WI38 (cell line): ENCODE data around the gene PCYT2.

ENCODE experiments used
- H3K4me3 ChIP-seq: 2 replicates; pipeline ENCODE4 v1.5.1; 2011; ENCODE audit warnings: low read depth, mild to moderate bottlenecking, control low read depth, low read length
- TF ChIP-seq, protein P1 (sequence below): IDR thresholded peaks from 2 replicates; pipeline ENCODE4 v1.5.1; 2012; ENCODE audit warnings: low read depth, mild to moderate bottlenecking, control low read depth, low read length

PCYT2 gene

DNA sequence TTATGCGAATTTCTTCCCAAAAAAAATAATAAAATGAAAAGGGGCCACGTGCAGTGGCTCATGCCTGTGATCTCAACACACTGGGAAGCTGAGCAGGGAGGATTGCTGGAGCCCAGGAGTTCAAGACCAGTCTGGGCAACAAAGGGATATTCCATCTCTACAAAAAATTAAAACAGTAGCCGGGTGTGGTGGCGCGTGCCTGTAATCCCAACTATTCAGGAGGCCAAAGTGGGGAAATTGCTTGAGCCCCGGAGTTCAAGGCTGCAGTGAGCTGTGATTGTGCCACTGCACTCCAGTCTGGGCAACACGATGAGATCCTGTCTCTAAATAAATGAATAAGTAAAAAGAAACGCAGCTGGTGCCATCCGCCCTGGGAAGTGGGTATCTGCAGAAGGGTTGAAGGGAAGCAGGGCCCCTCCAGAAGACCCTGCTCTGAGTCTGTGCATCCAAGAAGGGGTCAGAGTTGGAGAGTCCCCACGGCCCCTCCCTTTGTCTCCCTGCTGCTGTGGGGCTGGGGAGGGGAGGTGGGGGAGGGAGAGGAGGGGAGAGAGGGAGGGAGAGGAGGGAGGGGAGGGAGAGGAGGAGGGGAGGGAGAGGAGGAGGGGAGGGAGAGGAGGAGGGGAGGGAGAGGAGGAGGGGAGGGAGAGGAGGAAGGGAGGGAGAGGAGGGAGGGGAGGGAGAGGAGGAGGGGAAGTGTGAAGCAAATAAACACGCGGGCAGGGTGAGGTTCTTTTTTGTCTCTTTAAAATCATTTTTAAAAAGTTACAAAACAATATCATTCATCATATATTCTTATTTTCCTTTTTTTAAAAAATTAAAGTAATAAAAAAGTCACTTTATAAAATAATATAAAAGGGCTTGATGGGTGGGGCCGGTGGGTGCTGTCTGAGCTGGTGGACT is 40.8 kb upstream of the PCYT2 start:
- TF ChIP-seq, protein P1, sequence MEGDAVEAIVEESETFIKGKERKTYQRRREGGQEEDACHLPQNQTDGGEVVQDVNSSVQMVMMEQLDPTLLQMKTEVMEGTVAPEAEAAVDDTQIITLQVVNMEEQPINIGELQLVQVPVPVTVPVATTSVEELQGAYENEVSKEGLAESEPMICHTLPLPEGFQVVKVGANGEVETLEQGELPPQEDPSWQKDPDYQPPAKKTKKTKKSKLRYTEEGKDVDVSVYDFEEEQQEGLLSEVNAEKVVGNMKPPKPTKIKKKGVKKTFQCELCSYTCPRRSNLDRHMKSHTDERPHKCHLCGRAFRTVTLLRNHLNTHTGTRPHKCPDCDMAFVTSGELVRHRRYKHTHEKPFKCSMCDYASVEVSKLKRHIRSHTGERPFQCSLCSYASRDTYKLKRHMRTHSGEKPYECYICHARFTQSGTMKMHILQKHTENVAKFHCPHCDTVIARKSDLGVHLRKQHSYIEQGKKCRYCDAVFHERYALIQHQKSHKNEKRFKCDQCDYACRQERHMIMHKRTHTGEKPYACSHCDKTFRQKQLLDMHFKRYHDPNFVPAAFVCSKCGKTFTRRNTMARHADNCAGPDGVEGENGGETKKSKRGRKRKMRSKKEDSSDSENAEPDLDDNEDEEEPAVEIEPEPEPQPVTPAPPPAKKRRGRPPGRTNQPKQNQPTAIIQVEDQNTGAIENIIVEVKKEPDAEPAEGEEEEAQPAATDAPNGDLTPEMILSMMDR: no peak

DNA sequence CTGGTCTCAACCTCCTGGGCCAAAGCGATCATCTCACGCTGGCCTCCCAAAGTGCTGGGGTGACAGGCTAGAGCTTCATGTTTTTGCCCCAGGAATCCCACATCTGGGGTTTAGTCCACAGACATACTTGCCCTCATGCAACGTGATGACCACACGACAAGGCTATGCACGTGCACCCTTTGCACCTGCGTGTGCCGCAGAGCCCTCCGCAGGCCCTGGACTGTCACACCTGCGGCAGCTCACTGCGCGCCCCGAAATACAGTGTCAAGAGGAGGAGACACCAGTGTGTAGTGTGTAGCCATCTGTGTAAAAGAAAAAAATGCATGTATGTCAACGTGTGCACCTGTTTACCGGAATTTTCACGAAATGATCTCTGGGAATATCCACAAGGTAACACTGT is 39.3 kb upstream of the PCYT2 start:
- TF ChIP-seq, protein P1: no peak
- no peak overlapping the region for H3K4me3 ChIP-seq

More for the DNA sequence above, 40.8 kb upstream of the PCYT2 start:
- H3K4me3 ChIP-seq: no peak overlapping the region

DNA sequence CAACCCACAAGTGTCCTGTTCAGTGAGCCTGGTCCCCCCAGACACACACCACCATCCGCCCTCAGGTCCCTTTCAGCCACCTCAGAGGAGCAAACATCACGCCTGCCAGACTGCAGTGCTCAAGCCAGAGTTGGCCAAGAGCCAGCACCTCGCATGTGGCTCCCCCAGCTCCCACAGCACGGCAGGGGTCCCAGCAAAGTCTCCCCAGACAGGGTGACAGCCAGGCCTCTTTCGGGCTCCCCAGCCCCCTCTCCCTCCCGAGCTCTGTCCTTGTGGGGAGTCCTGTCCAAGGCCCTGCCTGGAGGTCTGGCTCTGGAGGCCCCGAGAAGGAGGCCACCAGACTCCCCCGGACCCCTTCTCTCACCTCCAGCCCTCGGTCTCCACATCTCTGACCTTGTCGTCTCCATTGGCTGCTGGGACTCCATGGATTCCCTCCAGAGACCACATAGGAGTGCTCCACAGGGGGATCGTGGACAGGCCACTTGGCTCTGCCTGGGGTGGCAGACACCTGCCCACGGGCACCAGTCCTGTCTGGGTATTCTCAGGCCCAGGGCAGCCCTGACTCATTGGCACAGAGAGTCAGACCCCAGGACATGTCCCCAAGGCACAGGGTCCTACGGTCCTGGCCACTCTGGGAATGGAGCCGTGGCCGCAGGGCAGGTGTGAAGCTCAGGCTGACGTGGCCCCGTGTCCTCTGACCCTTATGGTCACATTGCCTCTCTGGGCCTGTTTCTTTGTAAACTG is 37.6 kb upstream of the PCYT2 start:
- no peak overlapping the region for H3K4me3 ChIP-seq
- TF ChIP-seq, protein P1: no peak

DNA sequence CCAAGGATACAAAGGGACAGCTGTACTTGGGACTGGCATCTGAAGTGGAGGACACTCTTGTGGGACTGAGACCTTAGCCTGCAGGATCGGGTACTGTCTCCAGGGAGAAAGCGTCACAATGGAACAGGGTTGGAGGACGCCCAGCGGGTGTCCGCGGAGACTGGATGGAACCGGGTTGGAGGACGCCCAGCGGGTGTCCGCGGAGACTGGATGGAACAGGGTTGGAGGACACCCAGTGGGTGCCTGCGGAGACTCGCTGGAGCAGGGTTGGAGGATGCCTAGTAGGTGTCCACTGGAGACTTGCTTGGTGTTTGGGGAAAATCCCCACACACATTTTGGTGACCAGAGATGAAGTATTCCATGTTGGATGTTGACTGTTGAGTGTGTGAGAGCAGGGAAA is 36.0 kb upstream of the PCYT2 start, which contains the start of gene MYADML2:
Gene MYADML2 (minus strand): TSS at position 45 of the 400 bp plus-strand sequence. CDS start 5,492 bp downstream, outside the sequence.
- H3K4me3 ChIP-seq: no peak within 1 kb of the TSS
- TF ChIP-seq, protein P1: no peak

DNA sequence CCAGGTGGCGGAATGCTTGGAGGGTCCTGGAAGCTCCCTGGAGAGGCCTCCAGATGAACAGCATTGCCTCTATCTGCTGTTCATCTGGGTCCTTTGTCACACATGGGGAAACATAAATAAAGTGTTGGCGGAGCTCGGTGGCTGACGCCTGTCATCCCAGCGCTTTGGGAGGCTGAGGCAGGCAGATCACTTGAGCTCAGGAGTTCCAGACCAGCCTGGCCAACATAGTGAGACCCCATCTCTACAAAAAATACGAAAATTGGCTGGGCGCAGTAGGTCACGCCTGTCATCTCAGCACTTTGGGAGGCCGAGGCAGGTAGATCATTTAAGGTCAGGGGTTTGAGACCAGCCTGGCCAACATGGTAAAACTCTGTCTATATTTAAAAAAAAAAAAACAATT is 33.7 kb upstream of the PCYT2 start:
- TF ChIP-seq, protein P1: no peak
- H3K4me3 ChIP-seq: no peak overlapping the region

DNA sequence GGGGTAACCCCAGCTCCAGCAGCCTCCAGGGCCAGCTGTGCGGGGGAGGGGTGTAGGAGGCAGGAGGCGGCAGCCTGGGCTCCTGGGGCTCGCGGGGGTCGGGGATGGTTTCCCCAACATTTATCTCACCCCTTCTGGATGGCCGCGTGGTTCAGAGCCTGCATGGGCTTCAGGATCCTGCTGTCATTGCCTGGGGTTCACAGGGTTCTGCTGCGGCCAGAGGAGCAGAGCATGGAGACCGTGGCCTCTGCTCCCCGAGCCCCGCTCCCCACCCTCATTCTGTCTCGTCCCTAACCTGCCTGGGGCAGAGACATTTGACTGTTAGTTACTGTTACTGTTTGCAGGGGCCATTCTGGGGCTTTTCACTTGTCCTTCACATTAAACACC is 31.0 kb upstream of the PCYT2 start:
- H3K4me3 ChIP-seq: no peak overlapping the region

More for the DNA sequence above, 31.0 kb upstream of the PCYT2 start:
- TF ChIP-seq, protein P1: no peak
